Measurements from ENCODE around the gene ILDR2.
A peak's percentile ranks its signal among the peaks of the same experiment; 100 is the strongest.
"Not testable (repeated sequence)": the region's sequence is repeated elsewhere in the genome, so short reads cannot be mapped to it uniquely, and the experiment has no call there.

Gene ILDR2

DNA sequence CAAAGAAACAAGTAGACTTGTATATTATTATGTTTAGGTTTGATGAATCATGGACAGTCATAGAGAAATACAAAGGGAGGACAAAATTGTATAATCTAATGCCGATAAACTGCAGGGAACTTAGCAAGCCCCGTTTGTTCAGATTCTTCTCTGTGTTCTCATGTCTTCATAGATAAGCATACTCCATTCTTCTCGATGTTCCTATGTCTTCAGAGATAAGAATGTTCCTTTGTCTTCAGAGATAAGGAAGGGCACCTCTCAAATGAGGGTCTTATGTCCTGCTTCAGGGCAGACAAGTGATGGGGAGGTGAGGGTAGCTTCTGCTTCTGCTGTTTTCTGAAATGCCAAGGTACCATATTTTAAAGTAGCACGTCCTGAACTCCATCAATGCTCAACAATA is 79.6 kb downstream of the ILDR2 start:
- no peak for TF ChIP-seq CTCF (IDR thresholded peaks at IDR 0.05; ENCODE audit: insufficient read depth, missing control alignments)
- FAIRE-seq, result peak; percentile 21
- DNase-seq (ENCODE audit: insufficient read length, low spot score), result no peak

- FAIRE-seq, result no peak
- TF ChIP-seq CTCF (IDR thresholded peaks at IDR 0.05; ENCODE audit: insufficient read depth, missing control alignments), result no peak
Observed at GRCh38 chr1:166889776-166890175, 85.6 kb downstream of the ILDR2 start.

DNA sequence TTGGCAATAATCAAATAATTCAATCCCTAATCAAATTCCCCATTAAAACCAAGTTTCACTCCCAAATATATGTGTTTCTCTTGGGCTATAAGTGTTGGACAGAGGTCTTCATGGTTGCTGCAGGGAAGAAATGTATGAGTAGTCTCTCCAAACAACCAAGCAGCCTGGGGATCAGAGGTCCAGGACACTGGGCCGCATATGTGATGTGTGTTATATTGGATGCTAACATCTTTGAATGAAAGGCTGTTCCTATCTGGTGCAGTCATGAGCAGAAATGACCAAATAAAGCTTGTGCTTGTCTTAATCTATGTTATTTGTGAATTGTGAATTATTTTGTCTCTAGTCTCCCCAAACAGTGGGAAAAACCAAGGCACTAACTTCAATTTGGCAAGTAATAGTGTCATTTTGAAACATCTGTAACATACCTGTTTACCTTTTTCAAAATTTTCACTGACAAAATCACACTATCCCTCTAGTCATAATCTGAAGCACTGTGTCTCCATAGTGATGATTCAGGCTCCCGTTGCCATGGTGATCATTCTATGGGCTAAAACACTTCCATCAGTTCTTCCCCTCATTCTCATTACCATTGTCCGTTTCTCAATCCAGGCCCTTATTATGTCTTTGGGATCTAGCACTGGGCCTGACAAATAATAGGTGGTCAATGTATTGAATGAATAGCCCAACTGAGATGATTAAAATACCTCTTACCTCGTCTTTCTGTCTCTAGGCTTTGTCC is 86.8 kb downstream of the ILDR2 start:
- TF ChIP-seq CTCF (IDR thresholded peaks at IDR 0.05; ENCODE audit: insufficient read depth, missing control alignments), result no peak
- no peak for DNase-seq (ENCODE audit: insufficient read length, low spot score)
- peak; percentile 6 for FAIRE-seq

More at GRCh38 chr1:166889776-166890175, 85.6 kb downstream of the ILDR2 start:
- no peak for DNase-seq (ENCODE audit: insufficient read length, low spot score)

- DNase-seq (ENCODE audit: insufficient read length, low spot score) (no peak), FAIRE-seq (no peak)
- TF ChIP-seq CTCF (IDR thresholded peaks at IDR 0.05; ENCODE audit: insufficient read depth, missing control alignments), result no peak
Observed at GRCh38 chr1:166884971-166885370, 90.4 kb downstream of the ILDR2 start.

DNA sequence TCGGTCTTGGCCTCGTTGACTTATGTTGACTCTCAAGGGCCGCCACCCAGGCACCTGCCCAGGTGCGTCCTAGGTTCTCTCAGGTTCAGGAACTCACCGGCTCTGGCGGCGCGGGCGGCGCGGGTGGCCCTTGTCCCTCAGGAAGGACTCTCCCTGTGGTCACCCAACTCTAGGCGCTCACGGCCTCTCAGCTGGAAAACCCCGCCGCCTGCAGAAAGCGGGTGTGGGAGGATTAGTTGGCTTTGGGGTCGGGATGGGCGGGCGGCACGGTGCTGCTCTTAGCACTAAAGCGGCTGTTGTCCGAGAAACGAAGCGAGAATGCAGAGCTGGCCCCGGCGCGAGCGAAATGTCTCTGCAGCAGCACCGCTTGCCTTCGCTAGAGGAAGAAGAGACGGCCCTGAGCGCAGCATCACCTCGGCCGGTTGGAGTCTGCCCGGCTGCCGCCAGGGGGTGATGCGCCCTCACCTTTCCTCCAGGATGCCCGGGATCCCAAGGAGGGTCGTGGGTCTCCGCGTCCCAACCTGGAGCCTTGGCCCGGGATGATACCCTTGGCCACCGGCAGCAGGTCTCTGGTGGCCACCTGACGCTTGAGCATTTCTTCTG is 91.2 kb downstream of the ILDR2 start:
- FAIRE-seq (no peak), DNase-seq (ENCODE audit: insufficient read length, low spot score) (no peak)
- TF ChIP-seq CTCF (IDR thresholded peaks at IDR 0.05; ENCODE audit: insufficient read depth, missing control alignments), result no peak

- TF ChIP-seq CTCF (IDR thresholded peaks at IDR 0.05; ENCODE audit: insufficient read depth, missing control alignments), result no peak
- FAIRE-seq, result peak; percentile 68
Observed at GRCh38 chr1:166882893-166883292, 92.4 kb downstream of the ILDR2 start.

DNA sequence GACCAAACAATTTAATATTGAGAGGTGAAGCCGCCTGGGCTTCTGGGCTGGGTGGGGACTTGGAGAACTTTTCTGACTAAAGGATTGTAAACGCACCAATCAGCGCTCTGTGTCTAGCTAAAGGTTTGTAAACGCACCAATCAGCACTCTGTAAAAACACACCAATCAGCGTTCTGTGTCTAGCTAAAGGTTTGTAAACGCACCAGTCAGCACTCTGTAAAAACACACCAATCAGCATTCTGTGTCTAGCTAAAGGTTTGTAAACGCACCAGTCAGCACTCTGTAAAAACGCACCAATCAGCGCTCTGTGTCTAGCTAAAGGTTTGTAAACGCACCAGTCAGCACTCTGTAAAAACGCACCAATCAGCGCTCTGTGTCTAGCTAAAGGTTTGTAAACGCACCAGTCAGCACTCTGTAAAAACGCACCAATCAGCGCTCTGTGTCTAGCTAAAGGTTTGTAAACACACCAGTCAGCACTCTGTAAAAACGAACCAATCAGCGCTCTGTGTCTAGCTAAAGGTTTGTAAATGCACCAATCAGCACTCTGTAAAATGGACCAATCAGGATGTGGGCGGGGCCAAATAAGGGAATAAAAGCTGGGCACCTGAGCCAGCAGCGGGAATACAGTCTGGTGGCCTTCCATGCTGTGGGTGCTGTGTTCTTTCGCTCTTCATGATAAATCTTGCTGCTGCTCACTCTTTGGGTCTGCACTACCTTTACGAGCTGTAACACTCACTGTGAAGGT is 97.0 kb downstream of the ILDR2 start:
- not testable (repeated sequence) for FAIRE-seq

More at GRCh38 chr1:166882893-166883292, 92.4 kb downstream of the ILDR2 start:
- no peak for DNase-seq (ENCODE audit: insufficient read length, low spot score)

More for the DNA sequence above, 97.0 kb downstream of the ILDR2 start:
- not testable (repeated sequence) for DNase-seq (ENCODE audit: insufficient read length, low spot score)
